Thymus (tissue), 11 donors: ENCODE results near the gene NCOA1. TPM values are rescaled to one million over a fixed set of nuclear protein-coding genes. Genes with fewer than 3 reads are reported as not detected.
"Not testable (repeated sequence)": the region's sequence is repeated elsewhere in the genome, so short reads cannot be mapped to it uniquely, and the experiment has no call there.

ENCODE experiments used
- DNase-seq, 9 donors: peaks; one replicate each; pipeline ENCODE4 v3.0.0-alpha.2; 2013; ENCODE audit warnings: low spot score in 9 of 9, low read depth in 6 of 9, missing footprints in 1 of 9
- H3K27ac ChIP-seq, 2 donors: one replicate each; pipeline ENCODE4 v1.5.1; 2013; ENCODE audit warnings: control low read depth in 1 of 2, low read depth in 1 of 2, low read length in 1 of 2, mild to moderate bottlenecking in 1 of 2, moderate library complexity in 1 of 2
- H3K27me3 ChIP-seq, 2 donors: one replicate each; pipeline ENCODE4 v1.5.1; 2013; ENCODE audit warnings: low read length in 1 of 2; ENCODE audit not compliant: control insufficient read depth in 2 of 2, insufficient read depth in 1 of 2
- H3K36me3 ChIP-seq, 2 donors: one replicate each; pipeline ENCODE4 v1.5.1; 2013; ENCODE audit warnings: low read length in 1 of 2, mild to moderate bottlenecking in 1 of 2, moderate library complexity in 1 of 2; ENCODE audit not compliant: control insufficient read depth in 2 of 2, insufficient read depth in 2 of 2
- H3K4me1 ChIP-seq, 2 donors: one replicate each; pipeline ENCODE4 v1.5.1; 2013; ENCODE audit warnings: low read length in 2 of 2; ENCODE audit not compliant: control insufficient read depth in 2 of 2, insufficient read depth in 2 of 2
- H3K4me3 ChIP-seq, 2 donors: one replicate each; pipeline ENCODE4 v1.5.1; 2013; ENCODE audit warnings: low read length in 2 of 2, control low read depth in 1 of 2, mild to moderate bottlenecking in 1 of 2
- H3K9me3 ChIP-seq, 2 donors: one replicate each; pipeline ENCODE4 v1.5.1; 2013; ENCODE audit warnings: low read length in 1 of 2, mild to moderate bottlenecking in 1 of 2; ENCODE audit not compliant: control insufficient read depth in 2 of 2, insufficient read depth in 1 of 2
- WGBS: extraction: QIAGEN DNeasy Blood & Tissue Kit; methylation state at CpG from one replicate; pipeline ENCODE4 v1.1.7; 2013; 5-methylcytosine and 5-hydroxymethylcytosine counted together
- polyA plus RNA-seq: library from polyadenylated mRNA; stranded (reverse); fragments of 200-250 nt; gene quantifications from one replicate; pipeline ENCODE4 v1.2.3, GENCODE V29; 2013
- total RNA-seq: library from RNA; stranded (reverse); fragments of 120-200 nt; gene quantifications from one replicate; pipeline ENCODE4 v1.2.4, GENCODE V29; 2013
- donor health status: healthy.

Gene NCOA1
- total and polyA plus RNA-seq, 2 donors, result 12.4 to 22.3 TPM

DNA sequence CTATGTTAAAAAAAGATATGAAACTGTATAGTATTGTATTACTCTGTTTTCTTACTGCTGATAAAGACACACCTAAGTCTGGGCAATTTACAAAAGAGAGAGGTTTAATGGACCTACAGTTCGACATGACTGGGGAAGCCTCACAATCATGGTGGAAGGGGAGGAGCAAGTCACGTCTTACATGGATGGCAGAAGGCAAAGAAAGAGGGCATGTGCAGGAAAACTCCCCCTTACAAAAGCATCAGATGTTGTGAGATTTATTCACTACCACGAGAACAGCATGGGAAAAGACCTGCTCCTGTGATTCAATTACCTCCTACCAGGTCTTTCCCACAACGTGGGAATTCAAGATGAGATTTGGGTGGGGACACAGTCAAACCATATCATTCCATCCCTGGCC lies 57.0 kb downstream of the NCOA1 start:
- Histone ChIP-seq H3K27me3 (no peaks in the 10 kb centered on the region), H3K36me3 (no peaks in the 10 kb centered on the region), H3K4me3 (no peak overlapping the region), H3K27ac (no peak overlapping the region), H3K4me1 (no peaks in the 10 kb centered on the region), H3K9me3 (peaks cover 0 to 18% of the 10 kb centered on the region in 2 donors)
- WGBS, result 94% methylated on average over 4 of the region's 4 CpGs
- DNase-seq, result no peak

DNA sequence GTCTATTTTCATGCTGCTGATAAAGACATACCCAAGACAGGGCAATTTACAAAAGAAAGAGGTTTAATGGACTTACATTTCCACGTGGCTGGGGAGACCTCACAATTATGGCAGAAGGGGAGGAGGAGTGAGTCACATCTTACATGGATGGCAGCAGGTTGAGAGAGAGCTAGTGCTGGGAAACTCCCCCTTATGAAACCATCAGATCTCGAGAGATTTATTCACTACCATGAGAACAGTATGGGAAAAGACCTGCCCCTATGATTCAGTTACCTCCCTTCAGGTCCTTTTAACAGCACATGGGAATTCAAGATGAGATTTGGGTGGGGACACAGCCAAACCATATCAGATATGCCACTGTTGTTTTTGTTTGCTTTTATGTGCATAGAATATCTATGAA lies 59.2 kb downstream of the NCOA1 start:
- not testable (repeated sequence) for DNase-seq, H3K4me3 ChIP-seq, H3K27ac ChIP-seq, H3K4me1 ChIP-seq, H3K27me3 ChIP-seq, H3K36me3 ChIP-seq, H3K9me3 ChIP-seq
- 71% methylated on average over 2 of the region's 2 CpGs for WGBS

DNA sequence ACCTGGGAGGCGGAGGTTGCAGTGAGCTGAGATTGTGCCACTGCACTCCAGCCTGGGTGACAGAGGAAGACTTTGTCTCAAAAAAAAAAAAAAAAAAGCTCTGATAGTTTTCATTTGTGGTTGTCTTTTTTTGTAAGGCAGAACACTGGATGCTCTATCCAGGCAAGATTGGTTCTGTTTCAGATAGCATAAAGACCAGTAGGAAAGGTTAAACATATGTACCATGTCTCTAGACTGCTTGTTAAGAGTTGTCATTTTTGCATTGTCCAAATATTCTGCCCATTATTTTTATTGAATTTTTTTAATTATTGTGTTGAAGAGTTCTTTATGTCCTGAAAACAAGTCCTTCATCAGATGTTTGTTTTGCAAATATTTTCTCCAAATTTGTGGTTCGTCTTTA lies 60.0 kb downstream of the NCOA1 start:
- no peaks in the 10 kb centered on the region for H3K4me1 ChIP-seq
- peaks cover 0 to 7% of the 10 kb centered on the region in 2 donors for H3K9me3 ChIP-seq
- WGBS, result 97% methylated on average over 2 of the region's 2 CpGs
- peaks cover 4 to 7% of the 10 kb centered on the region in 2 donors for H3K36me3 ChIP-seq
- no peak for DNase-seq
- no peaks in the 10 kb centered on the region for H3K27me3 ChIP-seq
- no peak overlapping the region for H3K27ac ChIP-seq
- no peak overlapping the region for H3K4me3 ChIP-seq

DNA sequence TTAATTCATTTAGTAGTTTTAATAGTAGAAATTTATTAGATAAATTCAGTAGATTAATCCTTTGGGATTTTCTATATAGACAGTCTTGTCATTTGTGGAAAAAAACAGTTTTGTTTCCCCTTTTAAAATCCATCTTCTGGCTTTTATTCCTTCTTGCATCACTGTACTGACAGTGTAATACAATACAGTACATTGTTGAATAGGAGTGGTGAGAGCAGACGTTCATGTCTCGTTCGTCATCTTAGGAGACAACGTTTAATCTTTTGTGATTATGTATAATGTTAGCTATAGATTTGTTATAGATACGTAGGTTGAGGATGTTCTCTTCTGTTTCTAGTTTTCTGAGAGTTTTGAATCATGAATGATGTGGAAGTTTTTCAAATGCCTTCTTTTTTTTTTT lies 61.8 kb downstream of the NCOA1 start:
- Histone ChIP-seq H3K4me1 (no peaks in the 10 kb centered on the region), H3K9me3 (peaks cover 0 to 7% of the 10 kb centered on the region in 2 donors), H3K36me3 (peaks cover 4 to 9% of the 10 kb centered on the region in 2 donors), H3K27ac (no peak overlapping the region), H3K4me3 (no peak overlapping the region), H3K27me3 (no peaks in the 10 kb centered on the region)
- 95% methylated on average over 5 of the region's 5 CpGs for WGBS
- no peak for DNase-seq

DNA sequence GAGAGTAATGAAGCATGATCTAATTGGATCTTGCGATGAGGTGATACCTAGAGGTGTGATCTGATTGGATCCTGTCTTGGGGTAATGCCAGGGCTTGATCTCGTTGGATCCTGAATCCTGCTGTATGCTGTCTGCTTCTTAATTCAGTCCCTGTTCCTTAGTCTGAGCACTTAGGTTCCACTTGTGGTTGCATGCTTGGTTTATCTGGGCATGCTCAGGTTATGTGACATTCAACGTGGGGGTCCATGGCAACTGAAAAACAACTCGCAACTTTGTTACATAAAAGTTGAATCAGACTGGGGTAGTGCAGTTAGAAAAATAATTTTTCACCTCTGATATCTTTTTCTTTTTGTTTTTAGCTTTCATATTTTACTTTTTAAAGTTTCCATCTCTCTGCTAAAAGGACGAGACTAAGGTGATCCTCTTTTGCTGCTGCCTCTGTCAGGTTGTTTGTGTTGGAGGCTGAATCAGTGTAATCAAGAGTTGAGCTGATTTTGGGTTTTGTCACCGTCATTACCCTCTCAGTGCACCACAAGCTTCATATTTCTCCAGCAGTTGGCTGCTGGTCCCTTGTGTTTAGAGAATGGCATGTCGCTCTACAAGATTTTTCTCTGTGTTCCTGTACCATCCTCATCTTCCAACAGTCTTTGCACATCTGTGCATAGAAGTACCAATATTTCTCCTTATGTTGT lies 67.9 kb downstream of the NCOA1 start:
- Histone ChIP-seq H3K27me3 (no peaks in the 10 kb centered on the region), H3K4me3 (no peak overlapping the region), H3K36me3 (peaks cover 4 to 9% of the 10 kb centered on the region in 2 donors), H3K4me1 (peaks cover 0 to 3% of the 10 kb centered on the region in 2 donors), H3K9me3 (no peaks in the 10 kb centered on the region), H3K27ac (no peak overlapping the region)
- no peak for DNase-seq
- 95% methylated on average over 7 of the region's 7 CpGs for WGBS

DNA sequence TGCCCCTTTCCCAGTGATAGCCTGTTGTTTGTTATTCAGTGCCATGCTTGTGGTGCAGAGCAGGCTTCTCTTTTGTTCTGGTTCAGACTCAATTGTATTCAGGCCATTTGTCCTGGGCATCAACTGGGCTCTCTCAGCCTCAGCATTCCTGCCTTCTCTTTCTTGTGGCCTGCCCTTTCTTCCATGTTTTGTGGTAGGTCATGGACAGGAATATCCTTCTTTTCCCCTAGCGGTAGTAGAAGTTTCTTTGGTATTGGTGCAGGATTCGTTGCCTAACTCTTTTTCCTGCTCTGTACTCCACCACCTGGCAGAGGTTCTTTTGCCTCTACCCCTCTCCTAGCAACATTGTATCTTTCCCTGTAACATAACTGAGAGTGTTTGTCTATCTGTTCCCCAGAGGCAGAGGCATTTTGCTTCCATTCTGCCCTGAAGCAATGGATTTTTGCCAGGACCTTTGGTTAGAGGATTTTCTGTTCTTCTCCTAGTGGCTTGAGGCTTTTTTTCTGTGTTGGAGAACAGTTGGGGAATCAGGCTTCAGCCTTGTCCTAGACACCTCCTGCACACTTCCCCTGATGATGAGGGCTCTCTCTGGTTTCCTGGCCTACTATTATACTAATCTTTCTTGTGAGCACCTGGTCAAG lies 68.5 kb downstream of the NCOA1 start:
- peaks cover under 1 to 5% of the 10 kb centered on the region in 2 donors for H3K36me3 ChIP-seq
- 94% methylated on average over 2 of the region's 2 CpGs for WGBS
- peaks cover 0 to 3% of the 10 kb centered on the region in 2 donors for H3K4me1 ChIP-seq
- no peak overlapping the region for H3K4me3 ChIP-seq
- no peak overlapping the region for H3K27ac ChIP-seq
- H3K9me3 ChIP-seq, result no peaks in the 10 kb centered on the region
- no peak for DNase-seq
- no peaks in the 10 kb centered on the region for H3K27me3 ChIP-seq

DNA sequence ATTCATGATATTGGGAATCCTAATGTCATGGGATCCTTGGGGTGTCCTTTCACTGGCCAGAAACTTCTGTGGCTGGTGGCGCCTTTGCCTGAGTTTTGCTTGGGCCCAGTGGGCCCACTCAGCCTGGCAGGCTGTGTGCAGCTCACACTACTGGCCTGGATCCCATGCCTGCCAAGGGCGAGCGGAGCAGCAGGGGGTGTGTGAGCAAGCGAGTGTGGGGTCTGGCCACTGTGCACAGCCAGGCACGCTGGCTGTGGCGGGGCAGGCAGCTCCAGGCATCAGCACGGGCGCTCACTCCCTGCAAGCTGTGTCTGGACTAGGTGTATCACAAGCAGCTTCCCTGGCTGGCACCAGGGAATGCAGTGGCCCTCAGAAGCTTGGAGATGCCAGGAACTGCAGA lies 74.5 kb downstream of the NCOA1 start:
- Histone ChIP-seq H3K27ac (no peak overlapping the region), H3K27me3 (no peaks in the 10 kb centered on the region), H3K4me3 (no peak overlapping the region), H3K4me1 (no peaks in the 10 kb centered on the region), H3K9me3 (peaks cover 8 to 17% of the 10 kb centered on the region in 2 donors), H3K36me3 (peaks cover 14 to 17% of the 10 kb centered on the region in 2 donors)
- no peak for DNase-seq
- 97% methylated on average over 8 of the region's 8 CpGs for WGBS

DNA sequence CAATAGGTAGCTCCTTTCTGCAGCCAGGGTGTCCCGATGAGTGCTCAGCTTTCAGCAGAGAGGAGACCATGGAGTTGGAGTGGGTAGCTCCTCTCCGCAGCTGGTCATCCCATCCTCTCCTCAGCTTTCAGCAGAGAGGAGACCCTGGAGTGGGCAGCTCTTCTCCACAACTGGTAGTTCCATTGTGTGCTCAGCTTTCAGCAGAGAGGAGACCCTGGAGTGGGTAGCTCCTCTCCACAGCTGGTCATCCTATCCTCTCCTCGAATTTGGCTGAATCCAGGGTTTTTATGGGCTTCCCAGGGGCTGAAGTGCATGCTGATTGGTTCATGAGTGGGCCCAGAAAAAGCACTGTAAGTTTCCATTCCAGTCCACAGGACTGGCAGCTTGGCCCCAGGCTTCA lies 75.2 kb downstream of the NCOA1 start:
- Histone ChIP-seq H3K27ac (no peak overlapping the region), H3K4me1 (no peaks in the 10 kb centered on the region), H3K4me3 (no peak overlapping the region), H3K27me3 (no peaks in the 10 kb centered on the region), H3K36me3 (peaks cover 14 to 17% of the 10 kb centered on the region in 2 donors), H3K9me3 (peaks cover 8 to 17% of the 10 kb centered on the region in 2 donors)
- no peak for DNase-seq
- 97% methylated on average over 3 of the region's 3 CpGs for WGBS

DNA sequence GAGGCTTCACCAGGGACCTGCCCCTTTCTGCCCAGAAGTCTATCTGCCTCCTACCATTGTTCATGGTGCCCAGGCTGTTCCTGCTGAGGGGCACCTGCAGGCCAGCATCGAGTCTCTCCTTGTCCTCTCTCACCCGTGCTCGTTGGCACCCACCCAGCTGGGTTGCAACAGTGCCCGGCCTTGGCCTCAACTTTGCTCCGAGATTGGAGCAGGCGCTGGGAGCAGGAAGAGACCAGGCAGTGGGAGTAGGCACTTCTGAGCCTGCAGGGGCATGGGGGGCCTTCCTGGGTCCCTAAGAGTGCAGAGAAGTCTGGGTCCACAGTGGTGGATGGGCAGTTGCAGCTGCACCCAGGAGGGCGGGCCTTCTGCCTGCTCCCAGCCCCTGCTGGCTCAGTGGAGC lies 75.6 kb downstream of the NCOA1 start:
- DNase-seq, result no peak
- Histone ChIP-seq H3K27me3 (no peaks in the 10 kb centered on the region), H3K36me3 (peaks cover 14 to 17% of the 10 kb centered on the region in 2 donors), H3K4me3 (no peak overlapping the region), H3K27ac (no peak overlapping the region), H3K9me3 (peaks cover 8 to 17% of the 10 kb centered on the region in 2 donors), H3K4me1 (no peaks in the 10 kb centered on the region)
- WGBS, result 97% methylated on average over 7 of the region's 7 CpGs
